ENCODE measurements around the gene ATG9A. TPM values are rescaled to one million over a fixed set of nuclear protein-coding genes. Genes with fewer than 3 reads are reported as not detected.

ATG9A gene
- total and polyA plus RNA-seq, 2 donors (not counting 1 experiment from before 2014, with no cell fraction given), result 41.8 to 65.5 TPM

GRCh38 chr2:219218732-219219701 is 10.4 kb downstream of the ATG9A start, which contains the start of gene ABCB6:
ABCB6 (minus strand) TSS chr2:219218958; CDS start chr2:219218673, 285 bp downstream.
- H3K27me3 ChIP-seq (replicated peaks in 1 of 4; ENCODE audit: control extremely low read depth in 1 of 4, control insufficient read depth in 3 of 4, insufficient read depth in 4 of 4, low read length in 3 of 4), result no peaks in the 10 kb centered on the region
- peak; percentile 92 for DNase-seq
- H3K9ac ChIP-seq (ENCODE audit: low read length), result peak within 1 kb of the TSS; percentile 68
- H3K27ac Mint-ChIP-seq, result peak within 1 kb of the TSS; percentile 86
- TF ChIP-seq CTCF (IDR thresholded peaks at IDR 0.05), result no peak
- TF ChIP-seq EZH2 (IDR thresholded peaks at IDR 0.05; ENCODE audit: borderline replicate concordance, insufficient read depth, low read depth, low read length, poor library complexity, severe bottlenecking), result no peak
- intact Hi-C loops (cut with micrococcal nuclease), result loop anchor here (1.0 to 2.0 kb wide), 6 partner anchors 10 to 76 kb away; partner anchors contain the start of genes ANKZF1, ATG9A, DNAJB2 and NHEJ1
- H3K4me3 ChIP-seq (ENCODE audit: control extremely low read depth in 1 of 5, extremely low read depth in 1 of 5, insufficient read depth in 1 of 5, low read depth in 2 of 5, low read length in 4 of 5), result peak within 1 kb of the TSS; percentile 51 to 74 (median 66)
- H4K20me1 ChIP-seq (ENCODE audit: control insufficient read depth, insufficient read depth, low read length, poor library complexity, severe bottlenecking), result peaks cover 38% of the 10 kb centered on the region
- H3K36me3 ChIP-seq (replicated peaks in 1 of 2; ENCODE audit: control extremely low read depth in 1 of 2, control insufficient read depth in 1 of 2, extremely low read depth in 1 of 2, insufficient read depth in 2 of 2, low read length in 1 of 2), result peaks cover 5 to 40% of the 10 kb centered on the region in 2 experiments
- peak within 1 kb of the TSS; percentile 0 to 55 for H3K27ac ChIP-seq (ENCODE audit: low read length in 2 of 2)
- peak within 1 kb of the TSS; percentile 68 for H2AFZ ChIP-seq (ENCODE audit: insufficient read depth, low read depth, low read length, poor library complexity, severe bottlenecking)
- POLR2A ChIA-PET, result interaction anchor here (0.7 to 3.0 kb wide), 8 partner anchors 11 to 76 kb away, joined by 3 to 30 read pairs (median 8); partner anchors contain the start of genes ANKZF1, ATG9A, CNPPD1 and DNAJB2
- peak within 1 kb of the TSS; percentile 87 for H3K4me3 Mint-ChIP-seq
- peak within 1 kb of the TSS; percentile 91 for H3K4me2 ChIP-seq (replicated peaks; ENCODE audit: low read depth, low read length, poor library complexity, severe bottlenecking)
- peak; percentile 95 for ATAC-seq (ENCODE audit: low read depth)
- WGBS (ENCODE audit: insufficient coverage), result 19% methylated on average over 71 of the region's 71 CpGs
- H3K79me2 ChIP-seq (ENCODE audit: control insufficient read depth, insufficient read depth, low read length), result no peaks in the 10 kb centered on the region
- H3K9me3 Mint-ChIP-seq (ENCODE audit: insufficient read depth), result no peaks in the 10 kb centered on the region
- no peaks in the 10 kb centered on the region for H3K27me3 Mint-ChIP-seq
- CTCF ChIA-PET, result interaction anchor here (1.0 to 4.3 kb wide), 8 partner anchors 13 to 76 kb away, joined by 3 to 26 read pairs (median 8); partner anchors contain the start of genes CNPPD1, SLC23A3, TUBA4B and ZFAND2B
- peaks cover 17 to 21% of the 10 kb centered on the region in 2 donors for H3K4me1 ChIP-seq (ENCODE audit: control insufficient read depth in 2 of 2, insufficient read depth in 2 of 2, low read length in 2 of 2)
- H3K9me3 ChIP-seq (ENCODE audit: control extremely low read depth in 1 of 3, control insufficient read depth in 2 of 3, insufficient read depth in 1 of 3, low read length in 2 of 3), result no peaks in the 10 kb centered on the region
- peaks cover 20% of the 10 kb centered on the region for H3K4me1 Mint-ChIP-seq
